Endometrial microvascular endothelial cells (primary cell): Measurements from ENCODE around the gene JMY. TPM values are rescaled to one million over a fixed set of nuclear protein-coding genes. Genes with fewer than 3 reads are reported as not detected.

Experiments
- total RNA-seq: library from RNA; depleted of rRNA; stranded (reverse); fragments of >200 nt; gene quantifications from one replicate; pipeline ENCODE4 v1.2.3, GENCODE V29; 2015; ENCODE audit errors: inconsistent ontology term

JMY gene
- total RNA-seq, 1 donor from 2014 or later: 2.9 TPM

Other genes starting within 250 kb of the JMY start
- not detected for gene DMGDH, start 166.5 kb upstream of the JMY start, total RNA-seq
- gene BHMT2, start 166.4 kb upstream of the JMY start, total RNA-seq: 1.7 TPM
- not detected for gene BHMT, start 124.3 kb upstream of the JMY start, total RNA-seq